Measurements from ENCODE around the gene MAP6.

Gene MAP6

DNA sequence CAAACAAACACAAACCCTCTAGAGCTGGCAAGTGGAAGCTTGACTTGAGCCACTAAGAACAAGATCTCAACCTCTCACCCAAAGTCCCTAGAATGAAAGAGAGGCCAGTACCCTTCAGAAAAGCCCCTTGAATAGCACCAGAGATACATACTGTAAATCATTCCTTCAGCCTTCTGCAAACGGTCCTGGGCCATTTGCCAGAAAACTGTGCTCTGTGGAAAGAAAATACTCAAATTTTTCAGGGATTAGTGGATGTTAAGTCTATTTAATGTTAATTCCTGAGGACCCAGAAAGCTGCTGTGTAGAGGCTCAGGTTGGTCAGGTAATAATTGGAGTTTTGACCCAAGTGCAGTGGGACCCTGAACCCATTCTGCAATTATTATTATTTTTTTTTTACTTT, 89.9 kb downstream of the MAP6 start:
- Mint-ChIP-seq H3K27ac (peak overlapping the region in 2 of 3 experiments; percentile 24 to 76), H3K9me3 (no peaks in the 10 kb centered on the region), H3K27me3 (ENCODE audit: low read depth) (no peaks in the 10 kb centered on the region), H3K4me3 (no peak overlapping the region), H3K36me3 (ENCODE audit: low read depth) (peaks cover 6% of the 10 kb centered on the region), H3K4me1 (peaks cover 29% of the 10 kb centered on the region)
- TF ChIP-seq, protein P1, sequence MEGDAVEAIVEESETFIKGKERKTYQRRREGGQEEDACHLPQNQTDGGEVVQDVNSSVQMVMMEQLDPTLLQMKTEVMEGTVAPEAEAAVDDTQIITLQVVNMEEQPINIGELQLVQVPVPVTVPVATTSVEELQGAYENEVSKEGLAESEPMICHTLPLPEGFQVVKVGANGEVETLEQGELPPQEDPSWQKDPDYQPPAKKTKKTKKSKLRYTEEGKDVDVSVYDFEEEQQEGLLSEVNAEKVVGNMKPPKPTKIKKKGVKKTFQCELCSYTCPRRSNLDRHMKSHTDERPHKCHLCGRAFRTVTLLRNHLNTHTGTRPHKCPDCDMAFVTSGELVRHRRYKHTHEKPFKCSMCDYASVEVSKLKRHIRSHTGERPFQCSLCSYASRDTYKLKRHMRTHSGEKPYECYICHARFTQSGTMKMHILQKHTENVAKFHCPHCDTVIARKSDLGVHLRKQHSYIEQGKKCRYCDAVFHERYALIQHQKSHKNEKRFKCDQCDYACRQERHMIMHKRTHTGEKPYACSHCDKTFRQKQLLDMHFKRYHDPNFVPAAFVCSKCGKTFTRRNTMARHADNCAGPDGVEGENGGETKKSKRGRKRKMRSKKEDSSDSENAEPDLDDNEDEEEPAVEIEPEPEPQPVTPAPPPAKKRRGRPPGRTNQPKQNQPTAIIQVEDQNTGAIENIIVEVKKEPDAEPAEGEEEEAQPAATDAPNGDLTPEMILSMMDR (IDR thresholded peaks at IDR 0.05; ENCODE audit: unreplicated experiment in 3 of 3): no peak

DNA sequence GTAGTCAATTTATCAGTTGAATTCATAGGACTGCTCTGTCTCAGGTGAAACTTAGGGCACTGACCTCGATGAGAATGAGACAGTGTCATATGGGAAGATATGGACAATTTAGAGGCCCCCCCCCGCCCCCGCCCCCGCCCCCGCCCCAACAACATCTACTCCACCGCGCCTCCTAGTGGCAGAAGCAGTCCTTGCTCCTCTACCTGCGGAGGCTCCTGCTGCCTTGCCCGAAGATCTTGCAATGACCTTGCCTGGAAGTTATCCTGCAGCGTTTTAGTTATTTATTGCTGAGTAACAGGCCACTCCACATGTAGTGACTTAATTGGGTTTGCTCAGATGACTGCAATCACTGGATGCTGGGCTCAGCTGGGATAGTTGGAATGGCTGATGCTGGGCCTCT, 91.6 kb downstream of the MAP6 start:
- TF ChIP-seq, protein P1 (IDR thresholded peaks at IDR 0.05; ENCODE audit: unreplicated experiment in 3 of 3): peak; percentile 51 to 54 (median 52)
- Mint-ChIP-seq H3K27ac (peak overlapping the region; percentile 24 to 66 (median 56)), H3K27me3 (ENCODE audit: low read depth) (no peaks in the 10 kb centered on the region), H3K4me1 (peaks cover 20% of the 10 kb centered on the region), H3K4me3 (no peak overlapping the region), H3K36me3 (ENCODE audit: low read depth) (peaks cover 23% of the 10 kb centered on the region), H3K9me3 (no peaks in the 10 kb centered on the region)

DNA sequence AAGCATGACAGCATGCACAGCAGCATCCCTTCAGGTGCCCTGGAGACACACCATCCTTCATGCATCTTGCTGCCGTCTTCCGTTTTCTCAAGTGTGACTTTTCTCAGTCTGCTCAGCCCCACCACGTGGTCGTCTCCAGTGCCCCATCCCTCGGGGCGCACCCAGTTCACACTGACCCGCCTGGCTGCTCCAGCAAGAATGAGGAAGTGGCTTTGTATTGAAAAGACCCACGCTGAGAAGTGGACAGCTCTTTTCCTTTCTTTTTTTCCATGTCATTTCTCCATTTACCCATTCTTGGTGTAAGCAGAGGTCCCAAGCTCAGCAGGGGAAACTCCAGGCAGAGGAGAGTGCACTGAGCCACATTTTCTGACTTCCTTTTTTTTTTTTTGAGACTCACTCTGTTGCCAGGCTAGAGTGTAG, 92.3 kb downstream of the MAP6 start:
- Mint-ChIP-seq H3K9me3 (no peaks in the 10 kb centered on the region), H3K36me3 (ENCODE audit: low read depth) (peaks cover 29% of the 10 kb centered on the region), H3K4me1 (peaks cover 20% of the 10 kb centered on the region), H3K4me3 (no peak overlapping the region), H3K27ac (peak overlapping the region in 2 of 3 experiments; percentile 34 to 66), H3K27me3 (ENCODE audit: low read depth) (no peaks in the 10 kb centered on the region)
- TF ChIP-seq, protein P1 (IDR thresholded peaks at IDR 0.05; ENCODE audit: unreplicated experiment in 3 of 3): no peak

DNA sequence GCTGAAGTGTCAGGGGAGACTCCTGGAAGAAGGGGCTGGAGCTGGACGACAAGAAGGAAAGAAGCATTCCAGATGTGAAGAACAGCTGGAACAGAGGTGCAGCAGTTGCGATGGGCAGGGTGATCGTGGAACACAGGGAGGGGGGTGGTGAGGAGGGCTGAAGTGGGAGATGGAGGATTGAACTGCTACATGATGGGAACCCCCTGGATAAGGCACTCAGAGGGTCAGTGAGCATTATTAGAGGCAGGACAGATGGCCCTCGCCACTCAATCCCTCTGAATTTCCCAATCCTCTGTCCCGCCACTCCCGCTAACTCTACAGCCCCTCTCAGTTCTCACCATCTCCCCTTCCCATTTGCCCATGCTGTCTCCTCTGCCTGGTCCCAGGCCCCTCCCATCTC, 92.8 kb downstream of the MAP6 start:
- Mint-ChIP-seq H3K27ac (peak overlapping the region; percentile 34 to 66 (median 37)), H3K27me3 (ENCODE audit: low read depth) (no peaks in the 10 kb centered on the region), H3K4me1 (peaks cover 20% of the 10 kb centered on the region), H3K4me3 (no peak overlapping the region), H3K9me3 (no peaks in the 10 kb centered on the region), H3K36me3 (ENCODE audit: low read depth) (peaks cover 30% of the 10 kb centered on the region)
- TF ChIP-seq, protein P1 (IDR thresholded peaks at IDR 0.05; ENCODE audit: unreplicated experiment in 3 of 3): no peak

DNA sequence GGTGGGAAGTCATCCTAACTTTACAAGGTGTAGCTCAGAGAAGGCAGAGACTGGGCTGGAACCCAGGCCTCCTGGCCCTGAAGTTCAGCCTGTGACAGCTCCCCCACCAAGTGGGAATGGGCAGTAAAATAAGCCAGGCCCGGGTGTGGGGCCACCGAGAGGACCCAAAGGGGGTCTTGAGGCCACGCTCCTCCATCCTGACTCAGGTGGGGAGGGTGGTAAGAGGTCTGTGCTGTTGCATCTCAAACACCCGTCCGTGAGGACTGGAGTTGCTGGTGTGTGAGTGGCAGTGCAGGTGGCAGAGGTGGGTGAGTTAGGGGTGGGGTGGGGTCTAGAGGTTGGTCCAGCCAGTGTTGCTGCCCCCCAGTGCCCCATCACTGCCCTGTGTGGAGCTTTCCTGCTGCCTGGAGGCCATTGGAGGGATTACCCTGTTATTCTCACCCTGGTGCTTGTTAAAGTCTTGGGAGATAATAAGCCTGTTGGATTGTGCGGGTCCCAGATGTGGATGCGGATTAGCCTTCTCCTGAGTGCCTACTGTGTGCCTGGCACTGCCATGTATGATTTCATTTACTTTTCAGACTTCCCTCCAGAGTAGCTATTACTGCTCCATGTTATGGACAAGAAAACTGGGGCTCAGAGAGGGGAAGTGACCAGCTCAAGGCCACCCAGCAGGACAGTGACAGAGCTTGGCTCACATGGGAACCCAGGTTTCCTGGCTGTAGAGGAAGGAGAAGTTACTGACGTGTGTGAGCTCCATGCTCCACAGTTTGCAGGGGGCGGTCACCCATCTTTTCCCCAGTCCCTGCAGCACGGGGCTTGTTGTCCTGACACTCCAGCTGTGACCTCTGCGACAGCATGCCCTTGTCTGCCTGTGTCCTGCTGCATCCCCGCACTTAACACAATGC, 93.9 kb downstream of the MAP6 start:
- Mint-ChIP-seq H3K4me3 (no peak overlapping the region), H3K9me3 (no peaks in the 10 kb centered on the region), H3K27ac (peak overlapping the region in 1 of 3 experiments; percentile 55), H3K36me3 (ENCODE audit: low read depth) (peaks cover 41% of the 10 kb centered on the region), H3K4me1 (peaks cover 20% of the 10 kb centered on the region), H3K27me3 (ENCODE audit: low read depth) (no peaks in the 10 kb centered on the region)
- TF ChIP-seq, protein P1 (IDR thresholded peaks at IDR 0.05; ENCODE audit: unreplicated experiment in 3 of 3): no peak
